ENCODE data around the gene TANC1.

Gene TANC1

GRCh38 chr2:159232456-159233170 is 264.2 kb downstream of the TANC1 start:
- no peak for DNase-seq

- no peak for DNase-seq
Observed at GRCh38 chr2:159234868-159235267, 266.4 kb downstream of the TANC1 start.

GRCh38 chr2:159243529-159243928 is 275.1 kb downstream of the TANC1 start:
- DNase-seq, result no peak

- no peak for DNase-seq
Observed at GRCh38 chr2:159246325-159246988, 278.0 kb downstream of the TANC1 start.

- peak; percentile 70 for DNase-seq
Observed at GRCh38 chr2:159249990-159250715, 281.7 kb downstream of the TANC1 start.

- no peak for DNase-seq
Observed at GRCh38 chr2:159251296-159252173, 283.1 kb downstream of the TANC1 start.

- no peak for DNase-seq
Observed at GRCh38 chr2:159252905-159253304, 284.5 kb downstream of the TANC1 start.

- DNase-seq, result no peak
Observed at GRCh38 chr2:159256159-159256558, 287.7 kb downstream of the TANC1 start.

GRCh38 chr2:159262226-159262625 is 293.8 kb downstream of the TANC1 start:
- DNase-seq, result no peak

- DNase-seq, result no peak
Observed at GRCh38 chr2:159262904-159263303, 294.5 kb downstream of the TANC1 start.

- no peak for DNase-seq
Observed at GRCh38 chr2:159265171-159265576, 296.7 kb downstream of the TANC1 start.

GRCh38 chr2:159266554-159266953 is 298.1 kb downstream of the TANC1 start:
- no peak for DNase-seq

- no peak for DNase-seq
Observed at GRCh38 chr2:159267921-159268320, 299.5 kb downstream of the TANC1 start.

- no peak for DNase-seq
Observed at GRCh38 chr2:159270744-159271379, 302.4 kb downstream of the TANC1 start.

GRCh38 chr2:159272156-159272555 is 303.7 kb downstream of the TANC1 start:
- peak; percentile 37 for DNase-seq

- DNase-seq, result no peak
Observed at GRCh38 chr2:159275111-159275510, 306.7 kb downstream of the TANC1 start.

- no peak for DNase-seq
Observed at GRCh38 chr2:159279700-159280099, 311.3 kb downstream of the TANC1 start.

- DNase-seq, result no peak
Observed at GRCh38 chr2:159281002-159281401, 312.6 kb downstream of the TANC1 start.
